Measurements from ENCODE around the gene ADAM10.

- TF ChIP-seq, protein P1, sequence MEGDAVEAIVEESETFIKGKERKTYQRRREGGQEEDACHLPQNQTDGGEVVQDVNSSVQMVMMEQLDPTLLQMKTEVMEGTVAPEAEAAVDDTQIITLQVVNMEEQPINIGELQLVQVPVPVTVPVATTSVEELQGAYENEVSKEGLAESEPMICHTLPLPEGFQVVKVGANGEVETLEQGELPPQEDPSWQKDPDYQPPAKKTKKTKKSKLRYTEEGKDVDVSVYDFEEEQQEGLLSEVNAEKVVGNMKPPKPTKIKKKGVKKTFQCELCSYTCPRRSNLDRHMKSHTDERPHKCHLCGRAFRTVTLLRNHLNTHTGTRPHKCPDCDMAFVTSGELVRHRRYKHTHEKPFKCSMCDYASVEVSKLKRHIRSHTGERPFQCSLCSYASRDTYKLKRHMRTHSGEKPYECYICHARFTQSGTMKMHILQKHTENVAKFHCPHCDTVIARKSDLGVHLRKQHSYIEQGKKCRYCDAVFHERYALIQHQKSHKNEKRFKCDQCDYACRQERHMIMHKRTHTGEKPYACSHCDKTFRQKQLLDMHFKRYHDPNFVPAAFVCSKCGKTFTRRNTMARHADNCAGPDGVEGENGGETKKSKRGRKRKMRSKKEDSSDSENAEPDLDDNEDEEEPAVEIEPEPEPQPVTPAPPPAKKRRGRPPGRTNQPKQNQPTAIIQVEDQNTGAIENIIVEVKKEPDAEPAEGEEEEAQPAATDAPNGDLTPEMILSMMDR (IDR thresholded peaks at IDR 0.05) = no peak
- TF ChIP-seq RFX5 (IDR thresholded peaks at IDR 0.05; ENCODE audit: low read length) (no peak), POLR2AphosphoS5 (IDR thresholded peaks at IDR 0.05; ENCODE audit: low read depth, low read length) (no peak), GABPA (IDR thresholded peaks at IDR 0.05; ENCODE audit: low read depth) (no peak), RAD21 (IDR thresholded peaks at IDR 0.05; ENCODE audit: low read length) (no peak), EP300 (IDR thresholded peaks at IDR 0.05; ENCODE audit: borderline replicate concordance in 1 of 2, low read depth in 1 of 2, low read length in 1 of 2) (no peak), IRF3 (IDR thresholded peaks at IDR 0.05; ENCODE audit: low read depth, low read length) (no peak), USF2 (IDR thresholded peaks at IDR 0.05; ENCODE audit: borderline replicate concordance, low read depth, low read length) (no peak), FOXJ3 (CRISPR knock-in tag; IDR thresholded peaks at IDR 0.05) (no peak), RXRA (IDR thresholded peaks at IDR 0.05; ENCODE audit: borderline replicate concordance, low read depth) (no peak), NRF1 (IDR thresholded peaks at IDR 0.05; ENCODE audit: low read depth, low read length) (no peak), CHD2 (IDR thresholded peaks at IDR 0.05; ENCODE audit: low read length, partially characterized antibody) (no peak)
- TF ChIP-seq, protein P2, sequence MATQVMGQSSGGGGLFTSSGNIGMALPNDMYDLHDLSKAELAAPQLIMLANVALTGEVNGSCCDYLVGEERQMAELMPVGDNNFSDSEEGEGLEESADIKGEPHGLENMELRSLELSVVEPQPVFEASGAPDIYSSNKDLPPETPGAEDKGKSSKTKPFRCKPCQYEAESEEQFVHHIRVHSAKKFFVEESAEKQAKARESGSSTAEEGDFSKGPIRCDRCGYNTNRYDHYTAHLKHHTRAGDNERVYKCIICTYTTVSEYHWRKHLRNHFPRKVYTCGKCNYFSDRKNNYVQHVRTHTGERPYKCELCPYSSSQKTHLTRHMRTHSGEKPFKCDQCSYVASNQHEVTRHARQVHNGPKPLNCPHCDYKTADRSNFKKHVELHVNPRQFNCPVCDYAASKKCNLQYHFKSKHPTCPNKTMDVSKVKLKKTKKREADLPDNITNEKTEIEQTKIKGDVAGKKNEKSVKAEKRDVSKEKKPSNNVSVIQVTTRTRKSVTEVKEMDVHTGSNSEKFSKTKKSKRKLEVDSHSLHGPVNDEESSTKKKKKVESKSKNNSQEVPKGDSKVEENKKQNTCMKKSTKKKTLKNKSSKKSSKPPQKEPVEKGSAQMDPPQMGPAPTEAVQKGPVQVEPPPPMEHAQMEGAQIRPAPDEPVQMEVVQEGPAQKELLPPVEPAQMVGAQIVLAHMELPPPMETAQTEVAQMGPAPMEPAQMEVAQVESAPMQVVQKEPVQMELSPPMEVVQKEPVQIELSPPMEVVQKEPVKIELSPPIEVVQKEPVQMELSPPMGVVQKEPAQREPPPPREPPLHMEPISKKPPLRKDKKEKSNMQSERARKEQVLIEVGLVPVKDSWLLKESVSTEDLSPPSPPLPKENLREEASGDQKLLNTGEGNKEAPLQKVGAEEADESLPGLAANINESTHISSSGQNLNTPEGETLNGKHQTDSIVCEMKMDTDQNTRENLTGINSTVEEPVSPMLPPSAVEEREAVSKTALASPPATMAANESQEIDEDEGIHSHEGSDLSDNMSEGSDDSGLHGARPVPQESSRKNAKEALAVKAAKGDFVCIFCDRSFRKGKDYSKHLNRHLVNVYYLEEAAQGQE (IDR thresholded peaks at IDR 0.05; ENCODE audit: low read depth, low read length) = no peak
- TF ChIP-seq, protein P3, sequence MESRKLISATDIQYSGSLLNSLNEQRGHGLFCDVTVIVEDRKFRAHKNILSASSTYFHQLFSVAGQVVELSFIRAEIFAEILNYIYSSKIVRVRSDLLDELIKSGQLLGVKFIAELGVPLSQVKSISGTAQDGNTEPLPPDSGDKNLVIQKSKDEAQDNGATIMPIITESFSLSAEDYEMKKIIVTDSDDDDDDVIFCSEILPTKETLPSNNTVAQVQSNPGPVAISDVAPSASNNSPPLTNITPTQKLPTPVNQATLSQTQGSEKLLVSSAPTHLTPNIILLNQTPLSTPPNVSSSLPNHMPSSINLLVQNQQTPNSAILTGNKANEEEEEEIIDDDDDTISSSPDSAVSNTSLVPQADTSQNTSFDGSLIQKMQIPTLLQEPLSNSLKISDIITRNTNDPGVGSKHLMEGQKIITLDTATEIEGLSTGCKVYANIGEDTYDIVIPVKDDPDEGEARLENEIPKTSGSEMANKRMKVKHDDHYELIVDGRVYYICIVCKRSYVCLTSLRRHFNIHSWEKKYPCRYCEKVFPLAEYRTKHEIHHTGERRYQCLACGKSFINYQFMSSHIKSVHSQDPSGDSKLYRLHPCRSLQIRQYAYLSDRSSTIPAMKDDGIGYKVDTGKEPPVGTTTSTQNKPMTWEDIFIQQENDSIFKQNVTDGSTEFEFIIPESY (IDR thresholded peaks at IDR 0.05; ENCODE audit: borderline replicate concordance, low read depth) = no peak
Measured at GRCh38 chr15:58684036-58684710, 65.3 kb downstream of the ADAM10 start.

Data from SK-N-SH (cell line).